ENCODE results near the gene MAD1L1. TPM values are rescaled to one million over a fixed set of nuclear protein-coding genes. Genes with fewer than 3 reads are reported as not detected.

The MAD1L1 gene
- total and polyA plus RNA-seq, 7 experiments from 2014 or later = 112 to 314 (median 136) TPM

GRCh38 chr7:2104716-2105115, 128.0 kb downstream of the MAD1L1 start:
- peak overlapping the region in 7 of 9 donors; percentile 34 to 94 (median 76) for H3K27ac Mint-ChIP-seq
- peak overlapping the region in 4 of 10 donors; percentile 43 to 62 (median 54) for H3K4me3 Mint-ChIP-seq
- peaks cover 13 to 37% (median 26%) of the 10 kb centered on the region in 7 donors for H3K4me1 Mint-ChIP-seq

DNA sequence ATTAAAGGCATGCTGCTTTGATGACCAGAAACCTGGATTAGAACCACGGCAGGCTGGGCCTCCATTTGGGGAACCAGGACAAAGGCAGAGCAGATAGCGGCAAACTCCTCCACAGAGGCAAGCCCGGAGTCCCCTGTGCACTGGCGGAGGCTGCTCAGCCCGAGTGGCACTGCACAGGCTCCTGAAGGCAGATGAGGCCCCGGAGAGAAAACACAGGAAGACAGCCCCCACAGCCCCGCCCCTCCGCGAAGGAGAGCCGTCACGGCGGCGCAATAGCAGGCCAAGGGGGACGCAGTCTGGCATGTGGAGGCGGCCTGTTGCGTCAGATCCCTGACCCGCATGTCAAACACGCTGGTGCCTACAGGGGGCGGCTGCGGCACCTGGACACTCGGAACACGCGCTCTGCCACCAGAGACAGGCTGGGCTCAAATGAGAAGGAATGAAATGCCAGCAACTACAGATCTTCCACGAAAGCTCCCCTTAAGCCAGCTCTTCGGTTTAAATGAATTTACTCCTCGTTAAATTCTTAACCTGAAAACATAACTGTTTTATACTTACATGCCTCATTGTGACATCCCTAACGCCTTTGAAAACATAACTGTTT, 128.5 kb downstream of the MAD1L1 start:
- no peaks in the 10 kb centered on the region for H3K36me3 ChIP-seq (ENCODE audit: control insufficient read depth in 2 of 3, insufficient read depth in 3 of 3, low read length in 3 of 3)
- H3K27ac ChIP-seq (ENCODE audit: low read depth, low read length) = peak overlapping the region; percentile 42
- ChIA-PET POLR2A (interaction anchor here (1.0 kb wide), 1 partner anchor 16 kb away, joined by 3 read pairs; no protein-coding TSS in a partner anchor), CTCF (interaction anchor here (1.1 to 1.5 kb wide), 2 partner anchors 38 to 244 kb away, joined by 3 to 4 read pairs; no protein-coding TSS in a partner anchor)
- peaks cover 7 to 24% of the 10 kb centered on the region in 2 donors for H3K4me1 ChIP-seq (ENCODE audit: control insufficient read depth in 2 of 2, insufficient read depth in 2 of 2, low read length in 2 of 2)
- no peaks in the 10 kb centered on the region for H3K9me3 ChIP-seq (ENCODE audit: control insufficient read depth in 2 of 3, low read length in 3 of 3)
- peaks cover 18 to 42% (median 31%) of the 10 kb centered on the region in 7 donors for H3K4me1 Mint-ChIP-seq
- H3K27me3 ChIP-seq (ENCODE audit: control insufficient read depth in 2 of 2, insufficient read depth in 2 of 2, low read length in 2 of 2) = no peaks in the 10 kb centered on the region
- H3K4me3 ChIP-seq (ENCODE audit: low read length) = peak overlapping the region; percentile 15
- H3K27me3 Mint-ChIP-seq = no peaks in the 10 kb centered on the region
- peaks cover 0 to 8% (median 0%) of the 10 kb centered on the region in 5 donors for H3K36me3 Mint-ChIP-seq
- ATAC-seq = peak; percentile 76
- peak; percentile 43 to 79 (median 70) for DNase-seq
- H3K27ac Mint-ChIP-seq = peak overlapping the region; percentile 3 to 94 (median 71)
- intact Hi-C loops (cut with micrococcal nuclease) = loop anchor here (1.0 to 10.0 kb wide), 5 partner anchors 37 to 439 kb away; no protein-coding TSS in a partner anchor
- H3K4me3 Mint-ChIP-seq = peak overlapping the region in 9 of 10 donors; percentile 19 to 67 (median 56)
- peaks cover 0 to 3% (median 0%) of the 10 kb centered on the region in 11 donors for H3K9me3 Mint-ChIP-seq

More at GRCh38 chr7:2104716-2105115, 128.0 kb downstream of the MAD1L1 start:
- DNase-seq (no peak), ATAC-seq (no peak)
- peak overlapping the region; percentile 42 for H3K27ac ChIP-seq (ENCODE audit: low read depth, low read length)
- H3K4me3 ChIP-seq (ENCODE audit: low read length) = no peak overlapping the region
- H3K27me3 ChIP-seq (ENCODE audit: control insufficient read depth in 2 of 2, insufficient read depth in 2 of 2, low read length in 2 of 2) = no peaks in the 10 kb centered on the region
- intact Hi-C loops (cut with micrococcal nuclease) = loop anchor here (1.0 to 10.0 kb wide), 5 partner anchors 37 to 440 kb away; no protein-coding TSS in a partner anchor
- no peaks in the 10 kb centered on the region for H3K36me3 ChIP-seq (ENCODE audit: control insufficient read depth in 2 of 3, insufficient read depth in 3 of 3, low read length in 3 of 3)
- POLR2A ChIA-PET = interaction anchor here (1.0 kb wide), 1 partner anchor 15 kb away, joined by 3 read pairs; no protein-coding TSS in a partner anchor
- Mint-ChIP-seq H3K9me3 (peaks cover 0 to 3% (median 0%) of the 10 kb centered on the region in 11 donors), H3K36me3 (peaks cover 0 to 8% (median 0%) of the 10 kb centered on the region in 5 donors), H3K27me3 (no peaks in the 10 kb centered on the region)
- H3K4me1 ChIP-seq (ENCODE audit: control insufficient read depth in 2 of 2, insufficient read depth in 2 of 2, low read length in 2 of 2) = peaks cover 4 to 19% of the 10 kb centered on the region in 2 donors
- H3K9me3 ChIP-seq (ENCODE audit: control insufficient read depth in 2 of 3, low read length in 3 of 3) = no peaks in the 10 kb centered on the region
- CTCF ChIA-PET = interaction anchor here (1.1 to 1.5 kb wide), 2 partner anchors 39 to 243 kb away, joined by 3 to 4 read pairs; no protein-coding TSS in a partner anchor

- Histone ChIP-seq H3K9me3 (ENCODE audit: control insufficient read depth in 2 of 3, low read length in 3 of 3) (no peaks in the 10 kb centered on the region), H3K36me3 (ENCODE audit: control insufficient read depth in 2 of 3, insufficient read depth in 3 of 3, low read length in 3 of 3) (no peaks in the 10 kb centered on the region), H3K4me1 (ENCODE audit: control insufficient read depth in 2 of 2, insufficient read depth in 2 of 2, low read length in 2 of 2) (peaks cover 12 to 33% of the 10 kb centered on the region in 2 donors), H3K27ac (ENCODE audit: low read depth, low read length) (peak overlapping the region; percentile 42), H3K27me3 (ENCODE audit: control insufficient read depth in 2 of 2, insufficient read depth in 2 of 2, low read length in 2 of 2) (no peaks in the 10 kb centered on the region), H3K4me3 (ENCODE audit: low read length) (peak overlapping the region; percentile 15)
- H3K27ac Mint-ChIP-seq = peak overlapping the region in 8 of 9 donors; percentile 34 to 94 (median 74)
- peaks cover 26 to 51% (median 40%) of the 10 kb centered on the region in 7 donors for H3K4me1 Mint-ChIP-seq
- peaks cover 0 to 6% (median 0%) of the 10 kb centered on the region in 5 donors for H3K36me3 Mint-ChIP-seq
- POLR2A ChIA-PET = no interaction called here
- no peaks in the 10 kb centered on the region for H3K27me3 Mint-ChIP-seq
- CTCF ChIA-PET = interaction anchor here (1.1 to 1.5 kb wide), 2 partner anchors 16 to 37 kb away, joined by 3 read pairs; no protein-coding TSS in a partner anchor
- ATAC-seq = no peak
- peaks cover 0 to 3% (median 0%) of the 10 kb centered on the region in 11 donors for H3K9me3 Mint-ChIP-seq
- intact Hi-C loops (cut with micrococcal nuclease) = loop anchor here in 1 of 2 donors (5.0 to 10.0 kb wide), 4 partner anchors 36 to 438 kb away; no protein-coding TSS in a partner anchor
- peak overlapping the region in 7 of 10 donors; percentile 20 to 67 (median 48) for H3K4me3 Mint-ChIP-seq
- no peak for DNase-seq
Observed at GRCh38 chr7:2103071-2103898, 129.5 kb downstream of the MAD1L1 start.

DNA sequence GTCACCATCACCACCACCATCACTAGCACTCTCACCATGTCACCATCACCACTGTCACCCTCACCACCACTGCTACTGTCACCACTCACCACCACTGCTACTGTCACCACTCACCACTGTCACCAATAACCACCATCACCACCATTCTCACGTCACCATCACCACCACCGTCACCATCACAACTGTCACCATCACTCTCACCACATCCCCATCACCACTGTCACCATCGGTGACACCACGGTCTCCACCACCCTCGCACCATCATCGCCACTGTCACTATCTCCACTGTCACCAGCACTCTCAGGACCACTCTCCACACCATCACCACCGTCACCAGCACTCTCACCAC, 130.4 kb downstream of the MAD1L1 start:
- no peaks in the 10 kb centered on the region for H3K9me3 ChIP-seq (ENCODE audit: control insufficient read depth in 2 of 3, low read length in 3 of 3)
- H3K27ac Mint-ChIP-seq = peak overlapping the region in 8 of 9 donors; percentile 10 to 93 (median 60)
- DNase-seq (no peak), ATAC-seq (no peak)
- peaks cover 0 to 3% (median 0%) of the 10 kb centered on the region in 11 donors for H3K9me3 Mint-ChIP-seq
- ChIA-PET CTCF (no interaction called here), POLR2A (no interaction called here)
- H3K36me3 ChIP-seq (ENCODE audit: control insufficient read depth in 2 of 3, insufficient read depth in 3 of 3, low read length in 3 of 3) = no peaks in the 10 kb centered on the region
- no peak overlapping the region for H3K4me3 ChIP-seq (ENCODE audit: low read length)
- no peaks in the 10 kb centered on the region for H3K27me3 ChIP-seq (ENCODE audit: control insufficient read depth in 2 of 2, insufficient read depth in 2 of 2, low read length in 2 of 2)
- no peak overlapping the region for H3K27ac ChIP-seq (ENCODE audit: low read depth, low read length)
- H3K4me3 Mint-ChIP-seq = peak overlapping the region in 4 of 10 donors; percentile 6 to 62 (median 44)
- intact Hi-C loops (cut with micrococcal nuclease) = loop anchor here in 1 of 2 donors (5.0 to 10.0 kb wide), 4 partner anchors 35 to 438 kb away; no protein-coding TSS in a partner anchor
- H3K27me3 Mint-ChIP-seq = no peaks in the 10 kb centered on the region
- peaks cover 12 to 43% of the 10 kb centered on the region in 2 donors for H3K4me1 ChIP-seq (ENCODE audit: control insufficient read depth in 2 of 2, insufficient read depth in 2 of 2, low read length in 2 of 2)
- H3K36me3 Mint-ChIP-seq = peaks cover 0 to 6% (median 0%) of the 10 kb centered on the region in 5 donors
- H3K4me1 Mint-ChIP-seq = peaks cover 31 to 60% (median 50%) of the 10 kb centered on the region in 7 donors

- intact Hi-C loops (cut with micrococcal nuclease) = loop anchor here in 1 of 2 donors (5.0 to 10.0 kb wide), 4 partner anchors 35 to 437 kb away; no protein-coding TSS in a partner anchor
- POLR2A ChIA-PET = no interaction called here
- Mint-ChIP-seq H3K4me3 (peak overlapping the region in 3 of 10 donors; percentile 6 to 62 (median 37)), H3K36me3 (peaks cover 0 to 6% (median 0%) of the 10 kb centered on the region in 5 donors), H3K4me1 (peaks cover 31 to 63% (median 55%) of the 10 kb centered on the region in 7 donors), H3K27ac (peak overlapping the region in 8 of 9 donors; percentile 10 to 93 (median 60)), H3K9me3 (peaks cover 0 to 3% (median 0%) of the 10 kb centered on the region in 11 donors), H3K27me3 (no peaks in the 10 kb centered on the region)
- CTCF ChIA-PET = interaction anchor here (0.6 kb wide), 1 partner anchor 250 kb away, joined by 3 read pairs; no protein-coding TSS in a partner anchor
- no peak for DNase-seq
- no peaks in the 10 kb centered on the region for H3K27me3 ChIP-seq (ENCODE audit: control insufficient read depth in 2 of 2, insufficient read depth in 2 of 2, low read length in 2 of 2)
- peaks cover 12 to 47% of the 10 kb centered on the region in 2 donors for H3K4me1 ChIP-seq (ENCODE audit: control insufficient read depth in 2 of 2, insufficient read depth in 2 of 2, low read length in 2 of 2)
- ATAC-seq = no peak
- H3K27ac ChIP-seq (ENCODE audit: low read depth, low read length) = no peak overlapping the region
- no peaks in the 10 kb centered on the region for H3K36me3 ChIP-seq (ENCODE audit: control insufficient read depth in 2 of 3, insufficient read depth in 3 of 3, low read length in 3 of 3)
- H3K4me3 ChIP-seq (ENCODE audit: low read length) = no peak overlapping the region
- no peaks in the 10 kb centered on the region for H3K9me3 ChIP-seq (ENCODE audit: control insufficient read depth in 2 of 3, low read length in 3 of 3)
Observed at GRCh38 chr7:2101630-2102374, 130.9 kb downstream of the MAD1L1 start.
